Gastrocnemius medialis (tissue), 4 donors: ENCODE results near the gene KRTAP2-4. TPM values are rescaled to one million over a fixed set of nuclear protein-coding genes. Genes with fewer than 3 reads are reported as not detected.
"Not testable (repeated sequence)": the region's sequence is repeated elsewhere in the genome, so short reads cannot be mapped to it uniquely, and the experiment has no call there.

Experiments
- ATAC-seq, 2 donors: fragments of 150-250 bp; one replicate each; pipeline ENCODE4 v1.9.1; 2016
- DNase-seq, 2 donors: peaks; one replicate each; pipeline ENCODE4 v3.0.0-alpha.2; 2019
- H3K27ac ChIP-seq, 4 donors: fragments of 200-600 bp; sonication (generic); 1 replicate in 1 of 4; 2 replicates in 3 of 4; pipeline ENCODE4 v1.5.1; 2016 to 2018; ENCODE audit warnings: mild to moderate bottlenecking in 2 of 4, moderate library complexity in 1 of 4
- H3K27me3 ChIP-seq, 3 donors: fragments of 200-600 bp; sonication (generic) in 2 of 3; 1 replicate in 1 of 3; 2 replicates in 2 of 3; pipeline versions ENCODE4 v1.5.1 to v1.6.0; 2016 to 2019; ENCODE audit warnings: mild to moderate bottlenecking in 1 of 3, moderate library complexity in 1 of 3
- H3K36me3 ChIP-seq, 2 donors: fragments of 200-600 bp; sonication (generic) in 1 of 2; one replicate each; pipeline ENCODE4 v1.5.1; 2017 to 2018
- H3K4me1 ChIP-seq, 2 donors: fragments of 200-600 bp; sonication (generic) in 1 of 2; one replicate each; pipeline ENCODE4 v1.5.1; 2016 to 2017; ENCODE audit warnings: mild to moderate bottlenecking in 2 of 2
- H3K4me3 ChIP-seq, 4 donors: fragments of 200-600 bp; sonication (generic) in 3 of 4; 1 replicate in 1 of 4; 2 replicates in 3 of 4; pipeline ENCODE4 v1.5.1; 2016 to 2019; ENCODE audit warnings: mild to moderate bottlenecking in 2 of 4
- H3K9me3 ChIP-seq, 3 donors: fragments of 200-600 bp; sonication (generic) in 2 of 3; 1 replicate in 1 of 3; 2 replicates in 2 of 3; pipeline ENCODE4 v1.5.1; 2016 to 2019
- POLR2A ChIP-seq, 2 donors: fragments of 450-650 bp; IDR thresholded peaks; one replicate each; pipeline ENCODE4 v1.6.1; 2017; ENCODE audit warnings: antibody characterized with exemption in 2 of 2, mild to moderate bottlenecking in 2 of 2, moderate library complexity in 2 of 2
- in situ Hi-C, 4 donors: fragments of 200-750 bp; cut with MboI; loops; one replicate each; pipeline versions ENCODE4 v1.15.0 to v1.8.0; 2017; ENCODE audit warnings: low sequenced_read_pairs in 4 of 4
- intact Hi-C: fragments of 100-400 bp; cut with DNase I; formaldehyde crosslinking; loops from one replicate; pipeline ENCODE4 v1.15.1; 2023; ENCODE audit warnings: low total_unique reads
- total RNA-seq, 4 donors: library from RNA; depleted of rRNA; stranded (reverse); fragments of >200 nt; gene quantifications; one replicate each; pipeline versions ENCODE4 v1.1.0 to v1.2.3, GENCODE V29; 2016
- TF ChIP-seq, protein P1 (sequence below), 5 experiments: fragments of 450-650 bp in 3 of 5; fragments of 200-600 bp in 2 of 5; sonication (generic) in 2 of 5; IDR thresholded peaks in 4 of 5; conservative IDR thresholded peaks in 1 of 5; 1 replicate in 4 of 5; 2 replicates in 1 of 5; pipeline ENCODE4 v1.5.1; 2016 to 2019; ENCODE audit warnings: antibody characterized with exemption in 5 of 5, mild to moderate bottlenecking in 3 of 5, moderate library complexity in 3 of 5

Gene KRTAP2-4
- total RNA-seq, 4 donors from 2014 or later = not detected

GRCh38 chr17:41064301-41064700 is 1.4 kb downstream of the KRTAP2-4 start:
- intact Hi-C loops = no loop called here
- Histone ChIP-seq H3K9me3 (no peaks in the 10 kb centered on the region), H3K27me3 (peaks cover 0 to 6% (median 0%) of the 10 kb centered on the region in 3 donors), H3K36me3 (no peaks in the 10 kb centered on the region), H3K4me1 (no peaks in the 10 kb centered on the region), H3K4me3 (no peak overlapping the region), H3K27ac (no peak overlapping the region)
- TF ChIP-seq, protein P1, sequence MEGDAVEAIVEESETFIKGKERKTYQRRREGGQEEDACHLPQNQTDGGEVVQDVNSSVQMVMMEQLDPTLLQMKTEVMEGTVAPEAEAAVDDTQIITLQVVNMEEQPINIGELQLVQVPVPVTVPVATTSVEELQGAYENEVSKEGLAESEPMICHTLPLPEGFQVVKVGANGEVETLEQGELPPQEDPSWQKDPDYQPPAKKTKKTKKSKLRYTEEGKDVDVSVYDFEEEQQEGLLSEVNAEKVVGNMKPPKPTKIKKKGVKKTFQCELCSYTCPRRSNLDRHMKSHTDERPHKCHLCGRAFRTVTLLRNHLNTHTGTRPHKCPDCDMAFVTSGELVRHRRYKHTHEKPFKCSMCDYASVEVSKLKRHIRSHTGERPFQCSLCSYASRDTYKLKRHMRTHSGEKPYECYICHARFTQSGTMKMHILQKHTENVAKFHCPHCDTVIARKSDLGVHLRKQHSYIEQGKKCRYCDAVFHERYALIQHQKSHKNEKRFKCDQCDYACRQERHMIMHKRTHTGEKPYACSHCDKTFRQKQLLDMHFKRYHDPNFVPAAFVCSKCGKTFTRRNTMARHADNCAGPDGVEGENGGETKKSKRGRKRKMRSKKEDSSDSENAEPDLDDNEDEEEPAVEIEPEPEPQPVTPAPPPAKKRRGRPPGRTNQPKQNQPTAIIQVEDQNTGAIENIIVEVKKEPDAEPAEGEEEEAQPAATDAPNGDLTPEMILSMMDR (IDR thresholded peaks at IDR 0.05 in 4 of 5, conservative IDR thresholded peaks at IDR 0.05 in 1 of 5) = no peak
- no peak for TF ChIP-seq POLR2A (IDR thresholded peaks at IDR 0.05)
- ATAC-seq = no peak
- in situ Hi-C loops = loop anchor here in 1 of 4 donors (25.0 kb wide), 1 partner anchor 102 kb away; the partner anchor contains the start of gene KRT39
- no peak for DNase-seq

DNA sequence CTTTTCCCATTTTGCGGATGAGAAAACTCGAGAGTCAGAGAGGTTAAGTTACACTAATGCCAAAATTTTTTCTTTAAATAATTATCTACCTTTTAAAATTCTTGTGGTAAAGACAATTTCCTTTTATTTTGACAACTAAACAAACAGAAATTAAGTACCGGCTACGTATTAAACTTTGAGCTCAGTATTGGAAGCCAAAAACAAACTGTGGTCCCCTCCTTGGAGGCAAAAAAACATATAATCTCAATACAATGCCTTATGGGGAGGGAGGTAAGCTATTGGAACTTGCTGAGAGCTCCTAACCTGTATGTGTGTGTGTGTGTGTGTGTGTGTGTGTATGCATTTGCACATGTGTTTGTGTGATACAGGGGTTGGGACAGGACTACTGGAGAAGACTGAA is 2.2 kb downstream of the KRTAP2-4 start:
- H3K27me3 ChIP-seq = peaks cover 0 to 14% (median 0%) of the 10 kb centered on the region in 3 donors
- in situ Hi-C loops = loop anchor here in 1 of 4 donors (25.0 kb wide), 1 partner anchor 101 kb away; the partner anchor contains the start of gene KRT39
- DNase-seq (no peak), ATAC-seq (no peak)
- H3K4me1 ChIP-seq = no peaks in the 10 kb centered on the region
- H3K27ac ChIP-seq = no peak overlapping the region
- no peaks in the 10 kb centered on the region for H3K9me3 ChIP-seq
- intact Hi-C loops = no loop called here
- TF ChIP-seq POLR2A (IDR thresholded peaks at IDR 0.05) = no peak
- TF ChIP-seq, protein P1 (IDR thresholded peaks at IDR 0.05 in 4 of 5, conservative IDR thresholded peaks at IDR 0.05 in 1 of 5) = no peak
- H3K4me3 ChIP-seq = no peak overlapping the region
- H3K36me3 ChIP-seq = no peaks in the 10 kb centered on the region

- H3K4me1 ChIP-seq = no peaks in the 10 kb centered on the region
- no peak overlapping the region for H3K27ac ChIP-seq
- DNase-seq (no peak), ATAC-seq (no peak)
- in situ Hi-C loops = loop anchor here in 1 of 4 donors (25.0 kb wide), 1 partner anchor 100 kb away; the partner anchor contains the start of gene KRT39
- no peaks in the 10 kb centered on the region for H3K9me3 ChIP-seq
- H3K4me3 ChIP-seq = no peak overlapping the region
- intact Hi-C loops = no loop called here
- H3K27me3 ChIP-seq = peaks cover 0 to 17% (median 7%) of the 10 kb centered on the region in 3 donors
- H3K36me3 ChIP-seq = no peaks in the 10 kb centered on the region
- TF ChIP-seq, protein P1 (IDR thresholded peaks at IDR 0.05 in 4 of 5, conservative IDR thresholded peaks at IDR 0.05 in 1 of 5) = no peak
- TF ChIP-seq POLR2A (IDR thresholded peaks at IDR 0.05) = no peak
These were observed 3.7 kb downstream of the KRTAP2-4 start for GRCh38 chr17:41061964-41062363.

DNA sequence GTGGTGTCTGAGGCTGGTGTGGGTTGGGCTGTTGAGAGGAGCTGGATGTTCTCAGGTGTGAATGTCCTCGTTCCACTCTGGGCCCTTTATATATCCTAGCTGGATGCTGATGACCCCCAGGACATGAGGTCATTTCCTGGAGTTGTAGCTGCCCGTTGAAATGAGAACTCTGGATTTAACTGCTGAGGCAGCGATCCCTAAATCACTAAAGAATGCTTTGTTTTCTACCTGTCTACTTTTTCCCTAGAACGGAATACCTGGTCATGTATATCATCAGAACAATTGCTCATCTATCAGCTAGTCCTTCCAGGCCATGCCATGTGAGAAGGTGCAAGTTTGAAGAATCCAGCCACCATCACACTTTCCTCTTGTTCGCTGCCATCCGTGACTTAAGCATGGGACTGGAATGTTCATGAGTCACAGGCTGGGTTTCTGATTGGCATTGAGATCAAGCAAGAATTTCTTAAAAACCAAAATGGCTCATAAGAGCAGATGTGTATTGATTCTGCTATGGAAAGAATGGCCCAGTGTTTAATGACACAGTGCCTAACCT is 5.6 kb downstream of the KRTAP2-4 start, which contains the start of gene KRTAP2-3:
Gene KRTAP2-3, minus strand, starts transcription at position 63 of the 553 bp plus-strand sequence. CDS start 64 bp downstream, outside the sequence.
- H3K27me3 ChIP-seq = peaks cover 0 to 21% (median 7%) of the 10 kb centered on the region in 3 donors
- H3K36me3 ChIP-seq = no peaks in the 10 kb centered on the region
- no peaks in the 10 kb centered on the region for H3K9me3 ChIP-seq
- intact Hi-C loops (no loop called here), in situ Hi-C loops (loop anchor here in 1 of 4 donors (25.0 kb wide), 1 partner anchor 98 kb away; the partner anchor contains the start of gene KRT39)
- H3K27ac ChIP-seq = no peak within 1 kb of the TSS
- H3K4me1 ChIP-seq = no peaks in the 10 kb centered on the region
- no peak for TF ChIP-seq POLR2A (IDR thresholded peaks at IDR 0.05)
- TF ChIP-seq, protein P1 (IDR thresholded peaks at IDR 0.05 in 4 of 5, conservative IDR thresholded peaks at IDR 0.05 in 1 of 5) = no peak
- ATAC-seq (no peak), DNase-seq (no peak)
- no peak within 1 kb of the TSS for H3K4me3 ChIP-seq

DNA sequence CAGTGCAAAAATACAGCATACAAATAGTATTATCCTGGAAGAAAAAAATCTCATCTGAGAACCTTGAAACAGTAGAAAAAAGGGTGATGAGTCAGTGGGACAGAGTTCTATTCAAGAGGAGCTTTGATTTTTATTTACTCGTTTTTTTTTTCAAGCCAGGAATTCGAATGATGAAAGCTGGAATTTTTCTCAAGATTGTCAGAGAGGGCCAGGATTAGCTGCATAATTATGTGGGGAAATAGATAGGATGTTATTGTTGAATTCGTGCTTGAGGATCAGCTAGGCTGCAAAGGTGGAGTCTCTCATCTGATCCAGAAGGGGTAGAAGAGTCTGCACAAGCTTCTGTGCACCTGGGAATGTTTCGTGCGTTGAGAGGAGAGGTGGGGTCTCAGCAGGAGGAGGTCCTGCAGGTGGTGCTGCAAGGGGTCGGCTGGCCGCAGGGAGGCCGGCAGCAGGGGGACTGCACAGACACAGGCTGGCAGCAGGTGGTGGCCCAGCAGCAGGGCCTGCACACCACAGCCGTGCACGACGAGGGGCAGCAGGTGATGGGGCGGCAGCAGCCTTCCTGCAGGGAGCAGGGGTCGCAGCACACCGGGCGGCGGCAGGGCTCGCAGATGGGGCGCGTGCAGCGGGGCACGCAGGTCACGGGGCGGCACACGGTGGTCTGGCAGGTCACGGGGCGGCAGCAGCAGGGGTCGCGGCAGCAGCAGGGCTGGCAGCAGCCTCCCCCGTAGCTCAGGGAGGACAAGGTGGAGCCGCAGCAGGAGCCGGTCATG is 6.2 kb downstream of the KRTAP2-4 start:
- peaks cover 0 to 21% (median 7%) of the 10 kb centered on the region in 3 donors for H3K27me3 ChIP-seq
- DNase-seq, H3K4me3 ChIP-seq, intact Hi-C loops, H3K4me1 ChIP-seq, H3K27ac ChIP-seq, H3K36me3 ChIP-seq, ATAC-seq, H3K9me3 ChIP-seq: not testable (repeated sequence)
- in situ Hi-C loops = loop anchor here in 1 of 4 donors (25.0 kb wide), 1 partner anchor 97 kb away; the partner anchor contains the start of gene KRT39
